Hepatocyte (in vitro differentiated cells): ENCODE measurements around the gene GAS2L3. TPM values are rescaled to one million over a fixed set of nuclear protein-coding genes. Genes with fewer than 3 reads are reported as not detected.

Source experiments
- DNase-seq: peaks from one replicate; pipeline ENCODE4 v3.0.0-alpha.2; 2016; ENCODE audit warnings: low spot score
- H2AFZ ChIP-seq: fragments of 200-600 bp; sonication (generic); 2 replicates; pipeline ENCODE4 v1.6.0; 2016; ENCODE audit warnings: antibody characterized with exemption, mild to moderate bottlenecking
- H3K27ac ChIP-seq: fragments of 200-600 bp; sonication (generic); 2 replicates; pipeline ENCODE4 v1.5.1; 2016; ENCODE audit warnings: mild to moderate bottlenecking
- H3K27me3 ChIP-seq: fragments of 200-600 bp; sonication (generic); 2 replicates; pipeline ENCODE4 v1.6.1; 2016
- H3K36me3 ChIP-seq: fragments of 200-600 bp; sonication (generic); replicated peaks from 2 replicates; pipeline ENCODE4 v1.5.1; 2016; ENCODE audit warnings: low read depth; ENCODE audit not compliant: insufficient read depth
- H3K4me1 ChIP-seq: fragments of 200-600 bp; sonication (generic); 2 replicates; pipeline ENCODE4 v1.5.1; 2016; ENCODE audit warnings: mild to moderate bottlenecking, moderate library complexity; ENCODE audit not compliant: insufficient read depth
- H3K4me2 ChIP-seq: fragments of 200-600 bp; sonication (generic); 2 replicates; pipeline ENCODE4 v1.6.0; 2016
- H3K4me3 ChIP-seq: fragments of 200-600 bp; sonication (generic); 2 replicates; pipeline ENCODE4 v1.5.1; 2016; ENCODE audit warnings: mild to moderate bottlenecking
- H3K79me2 ChIP-seq: fragments of 200-600 bp; sonication (generic); 2 replicates; pipeline ENCODE4 v1.6.0; 2017; ENCODE audit warnings: mild to moderate bottlenecking
- H3K9me2 ChIP-seq: fragments of 200-600 bp; sonication (generic); replicated peaks from 2 replicates; pipeline ENCODE4 v1.6.0; 2017; ENCODE audit warnings: mild to moderate bottlenecking; ENCODE audit not compliant: insufficient read depth
- H3K9me3 ChIP-seq: fragments of 200-600 bp; sonication (generic); 2 replicates; pipeline ENCODE4 v1.5.1; 2016; ENCODE audit warnings: low read depth, mild to moderate bottlenecking
- H4K20me1 ChIP-seq: fragments of 200-600 bp; sonication (generic); 2 replicates; pipeline ENCODE4 v1.6.0; 2016; ENCODE audit warnings: mild to moderate bottlenecking; ENCODE audit not compliant: insufficient read depth, poor library complexity, severe bottlenecking
- CTCF ChIP-seq: fragments of 200-600 bp; sonication (generic); IDR thresholded peaks from 2 replicates; pipeline ENCODE4 v1.5.1; 2016; ENCODE audit warnings: antibody characterized with exemption, mild to moderate bottlenecking; ENCODE audit not compliant: poor library complexity
- EZH2 ChIP-seq: fragments of 200-600 bp; sonication (generic); IDR thresholded peaks from 2 replicates; pipeline ENCODE4 v1.6.1; 2016; ENCODE audit warnings: antibody characterized with exemption, mild to moderate bottlenecking, borderline replicate concordance
- EZH2phosphoT487 ChIP-seq: fragments of 200-600 bp; sonication (generic); IDR thresholded peaks from one replicate; pipeline ENCODE4 v1.6.1; 2018; ENCODE audit warnings: antibody characterized with exemption, mild to moderate bottlenecking, low read depth, moderate library complexity; ENCODE audit not compliant: unreplicated experiment, severe bottlenecking
- WGBS: methylation state at CpG from one replicate; pipeline ENCODE4 v1.1.6; 2016; ENCODE audit warnings: low lambda C conversion rate; ENCODE audit errors: missing lambda C conversion rate; 5-methylcytosine and 5-hydroxymethylcytosine counted together
- polyA plus RNA-seq: library from polyadenylated mRNA; unstranded; fragments of >200 nt; fragmentation: Nextera tagmentation; extraction: Ambion mirVana; gene quantifications from 2 replicates; pipeline ENCODE4 v1.2.1, GENCODE V29; 2016
- total RNA-seq: library from RNA; depleted of rRNA; stranded (reverse); fragments of >200 nt; gene quantifications from 2 replicates; pipeline ENCODE4 v1.2.3, GENCODE V29; 2014

The GAS2L3 gene
- total and polyA plus RNA-seq, 2 experiments from 2014 or later: 1.8 to 14.9 TPM

- Histone ChIP-seq H3K9me3 (no peaks in the 10 kb centered on the region), H2AFZ (peak overlapping the region; percentile 84), H3K4me3 (peak overlapping the region; percentile 70), H3K9me2 (no peaks in the 10 kb centered on the region), H3K4me1 (no peaks in the 10 kb centered on the region), H3K27me3 (peaks cover 7% of the 10 kb centered on the region), H3K36me3 (no peaks in the 10 kb centered on the region), H4K20me1 (no peaks in the 10 kb centered on the region), H3K27ac (peak overlapping the region; percentile 87), H3K4me2 (peak overlapping the region; percentile 87), H3K79me2 (peaks cover 28% of the 10 kb centered on the region)
- peak; percentile 24 for DNase-seq
- TF ChIP-seq CTCF (no peak), EZH2phosphoT487 (no peak), EZH2 (no peak)
- WGBS: 15% methylated on average over 15 of the region's 15 CpGs
These were observed 947 bp downstream of the GAS2L3 start for GRCh38 chr12:100574187-100575074.

- no peaks in the 10 kb centered on the region for H3K9me3 ChIP-seq
- H3K4me3 ChIP-seq: no peak overlapping the region
- peak overlapping the region; percentile 54 for H3K27ac ChIP-seq
- TF ChIP-seq EZH2phosphoT487: no peak
- no peak for TF ChIP-seq CTCF
- no peak for TF ChIP-seq EZH2
- H2AFZ ChIP-seq: no peak overlapping the region
- H3K4me1 ChIP-seq: no peaks in the 10 kb centered on the region
- H4K20me1 ChIP-seq: no peaks in the 10 kb centered on the region
- H3K36me3 ChIP-seq: no peaks in the 10 kb centered on the region
- H3K9me2 ChIP-seq: no peaks in the 10 kb centered on the region
- 68% methylated on average over 3 of the region's 3 CpGs for WGBS
- peak; percentile 50 for DNase-seq
- H3K27me3 ChIP-seq: no peaks in the 10 kb centered on the region
- no peak overlapping the region for H3K4me2 ChIP-seq
- H3K79me2 ChIP-seq: peaks cover 35% of the 10 kb centered on the region
These were observed 3.0 kb downstream of the GAS2L3 start for GRCh38 chr12:100576331-100577036.

- WGBS: 98% methylated on average over 5 of the region's 5 CpGs
- no peak for TF ChIP-seq EZH2phosphoT487
- TF ChIP-seq CTCF: no peak
- TF ChIP-seq EZH2: no peak
- H3K9me2 ChIP-seq: no peaks in the 10 kb centered on the region
- H4K20me1 ChIP-seq: no peaks in the 10 kb centered on the region
- H3K4me2 ChIP-seq: no peak overlapping the region
- H3K36me3 ChIP-seq: no peaks in the 10 kb centered on the region
- H3K9me3 ChIP-seq: no peaks in the 10 kb centered on the region
- H3K4me1 ChIP-seq: no peaks in the 10 kb centered on the region
- no peak overlapping the region for H2AFZ ChIP-seq
- H3K27ac ChIP-seq: no peak overlapping the region
- DNase-seq: no peak
- peaks cover 50% of the 10 kb centered on the region for H3K79me2 ChIP-seq
- no peak overlapping the region for H3K4me3 ChIP-seq
- H3K27me3 ChIP-seq: no peaks in the 10 kb centered on the region
These were observed 5.4 kb downstream of the GAS2L3 start for GRCh38 chr12:100578923-100579322.
